ENCODE results near the gene HSPB6. TPM values are rescaled to one million over a fixed set of nuclear protein-coding genes. Genes with fewer than 3 reads are reported as not detected.
"Not testable (repeated sequence)": the region's sequence is repeated elsewhere in the genome, so short reads cannot be mapped to it uniquely, and the experiment has no call there.

Gene HSPB6
- total RNA-seq, 2 donors from 2014 or later, result 0.33 to 0.90 TPM

DNA sequence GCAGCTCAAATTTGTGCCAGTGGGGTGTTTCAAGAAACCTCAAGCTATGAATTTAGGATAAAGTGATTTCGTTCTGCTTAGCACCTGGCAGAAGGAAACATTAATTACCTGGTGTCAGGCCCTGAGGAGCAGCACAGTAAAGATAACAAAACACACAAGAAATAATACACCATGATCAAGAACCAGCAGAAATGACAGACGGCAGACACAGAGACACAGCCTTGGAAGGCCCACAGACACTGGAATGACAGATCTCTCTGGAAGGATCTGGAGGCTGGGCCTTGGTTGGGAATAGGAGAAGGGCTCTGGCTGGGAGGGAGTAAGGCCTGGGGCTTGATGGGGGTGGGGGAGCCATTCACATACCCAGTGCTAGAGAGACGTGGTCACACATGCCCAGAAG lies 45.0 kb upstream of the HSPB6 start:
- Mint-ChIP-seq H3K27me3 (ENCODE audit: insufficient read depth) (peaks cover 24% of the 10 kb centered on the region), H3K4me1 (peaks cover 3% of the 10 kb centered on the region), H3K4me3 (no peak overlapping the region), H3K9me3 (no peaks in the 10 kb centered on the region), H3K27ac (no peak overlapping the region), H3K36me3 (ENCODE audit: low read depth) (no peaks in the 10 kb centered on the region)
- no peaks in the 10 kb centered on the region for H3K9me3 ChIP-seq (ENCODE audit: control insufficient read depth, low read length)
- WGBS, 2 experiments (ENCODE audit: insufficient coverage in 1 of 2, insufficient read length in 1 of 2), result 77 to 100% methylated on average over 2 to 3 of the region's 3 CpGs
- H3K27me3 ChIP-seq (ENCODE audit: control insufficient read depth, insufficient read depth, low read length, poor library complexity, severe bottlenecking), result peaks cover 16% of the 10 kb centered on the region
- no peaks in the 10 kb centered on the region for H3K4me1 ChIP-seq (ENCODE audit: control insufficient read depth, insufficient read depth, low read length)
- no peak for DNase-seq
- no peaks in the 10 kb centered on the region for H3K36me3 ChIP-seq (ENCODE audit: control insufficient read depth, insufficient read depth, low read length)
- H3K9ac ChIP-seq (ENCODE audit: extremely low read depth, low read length, poor library complexity, severe bottlenecking), result no peak overlapping the region
- TF ChIP-seq, protein P1, sequence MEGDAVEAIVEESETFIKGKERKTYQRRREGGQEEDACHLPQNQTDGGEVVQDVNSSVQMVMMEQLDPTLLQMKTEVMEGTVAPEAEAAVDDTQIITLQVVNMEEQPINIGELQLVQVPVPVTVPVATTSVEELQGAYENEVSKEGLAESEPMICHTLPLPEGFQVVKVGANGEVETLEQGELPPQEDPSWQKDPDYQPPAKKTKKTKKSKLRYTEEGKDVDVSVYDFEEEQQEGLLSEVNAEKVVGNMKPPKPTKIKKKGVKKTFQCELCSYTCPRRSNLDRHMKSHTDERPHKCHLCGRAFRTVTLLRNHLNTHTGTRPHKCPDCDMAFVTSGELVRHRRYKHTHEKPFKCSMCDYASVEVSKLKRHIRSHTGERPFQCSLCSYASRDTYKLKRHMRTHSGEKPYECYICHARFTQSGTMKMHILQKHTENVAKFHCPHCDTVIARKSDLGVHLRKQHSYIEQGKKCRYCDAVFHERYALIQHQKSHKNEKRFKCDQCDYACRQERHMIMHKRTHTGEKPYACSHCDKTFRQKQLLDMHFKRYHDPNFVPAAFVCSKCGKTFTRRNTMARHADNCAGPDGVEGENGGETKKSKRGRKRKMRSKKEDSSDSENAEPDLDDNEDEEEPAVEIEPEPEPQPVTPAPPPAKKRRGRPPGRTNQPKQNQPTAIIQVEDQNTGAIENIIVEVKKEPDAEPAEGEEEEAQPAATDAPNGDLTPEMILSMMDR (conservative IDR thresholded peaks at IDR 0.05), result no peak
- H3K4me3 ChIP-seq (ENCODE audit: low read length), result no peak overlapping the region
- H3K27ac ChIP-seq (ENCODE audit: low read depth, low read length), result no peak overlapping the region

DNA sequence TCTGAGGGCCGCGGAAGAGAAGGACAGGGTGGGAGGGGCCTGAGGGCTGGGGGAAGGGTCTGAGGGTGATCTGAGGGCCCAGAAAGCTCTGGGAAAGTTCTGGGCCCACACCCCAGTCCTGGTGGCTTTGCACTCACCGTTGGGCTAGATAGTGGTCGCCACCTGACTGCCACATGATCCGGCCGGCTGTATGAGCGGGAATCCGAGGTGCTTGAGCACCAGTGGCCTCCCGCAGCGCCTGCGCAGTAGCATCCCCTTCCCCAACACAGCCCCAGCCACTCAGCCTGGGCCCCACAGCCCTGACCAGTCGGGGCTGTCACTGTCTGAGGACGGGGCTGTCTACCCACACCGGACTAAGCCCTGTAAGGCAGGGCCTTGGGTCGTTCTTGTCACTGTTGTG lies 40.8 kb upstream of the HSPB6 start:
- Histone ChIP-seq H3K27me3 (ENCODE audit: control insufficient read depth, insufficient read depth, low read length, poor library complexity, severe bottlenecking) (peaks cover 36% of the 10 kb centered on the region), H3K9me3 (ENCODE audit: control insufficient read depth, low read length) (no peaks in the 10 kb centered on the region), H3K4me3 (ENCODE audit: low read length) (no peak overlapping the region), H3K4me1 (ENCODE audit: control insufficient read depth, insufficient read depth, low read length) (no peaks in the 10 kb centered on the region), H3K36me3 (ENCODE audit: control insufficient read depth, insufficient read depth, low read length) (no peaks in the 10 kb centered on the region), H3K27ac (ENCODE audit: low read depth, low read length) (no peak overlapping the region), H3K9ac (ENCODE audit: extremely low read depth, low read length, poor library complexity, severe bottlenecking) (no peak overlapping the region)
- DNase-seq, result peak; percentile 77
- TF ChIP-seq, protein P1 (conservative IDR thresholded peaks at IDR 0.05), result no peak
- peaks cover 4% of the 10 kb centered on the region for H3K4me1 Mint-ChIP-seq
- peak overlapping the region; percentile 28 for H3K4me3 Mint-ChIP-seq
- H3K9me3 Mint-ChIP-seq, result no peaks in the 10 kb centered on the region
- no peak overlapping the region for H3K27ac Mint-ChIP-seq
- no peaks in the 10 kb centered on the region for H3K36me3 Mint-ChIP-seq (ENCODE audit: low read depth)
- H3K27me3 Mint-ChIP-seq (ENCODE audit: insufficient read depth), result peaks cover 33% of the 10 kb centered on the region
- WGBS, 2 experiments (ENCODE audit: insufficient coverage in 1 of 2, insufficient read length in 1 of 2), result 44 to 55% methylated on average over 9 to 15 of the region's 15 CpGs

GRCh38 chr19:35796645-35797542 lies 40.1 kb upstream of the HSPB6 start:
- TF ChIP-seq, protein P1 (conservative IDR thresholded peaks at IDR 0.05), result no peak
- no peaks in the 10 kb centered on the region for H3K9me3 ChIP-seq (ENCODE audit: control insufficient read depth, low read length)
- Mint-ChIP-seq H3K4me1 (peaks cover 4% of the 10 kb centered on the region), H3K27ac (no peak overlapping the region), H3K4me3 (peak overlapping the region; percentile 28), H3K36me3 (ENCODE audit: low read depth) (no peaks in the 10 kb centered on the region), H3K27me3 (ENCODE audit: insufficient read depth) (peaks cover 33% of the 10 kb centered on the region), H3K9me3 (no peaks in the 10 kb centered on the region)
- peaks cover 36% of the 10 kb centered on the region for H3K27me3 ChIP-seq (ENCODE audit: control insufficient read depth, insufficient read depth, low read length, poor library complexity, severe bottlenecking)
- H3K9ac ChIP-seq (ENCODE audit: extremely low read depth, low read length, poor library complexity, severe bottlenecking), result no peak overlapping the region
- WGBS, 2 experiments (ENCODE audit: insufficient coverage in 1 of 2, insufficient read length in 1 of 2), result 43 to 48% methylated on average over 16 to 39 of the region's 39 CpGs
- peak; percentile 50 for DNase-seq
- H3K36me3 ChIP-seq (ENCODE audit: control insufficient read depth, insufficient read depth, low read length), result no peaks in the 10 kb centered on the region
- H3K4me1 ChIP-seq (ENCODE audit: control insufficient read depth, insufficient read depth, low read length), result no peaks in the 10 kb centered on the region
- H3K27ac ChIP-seq (ENCODE audit: low read depth, low read length), result no peak overlapping the region
- H3K4me3 ChIP-seq (ENCODE audit: low read length), result no peak overlapping the region

- not testable (repeated sequence) for DNase-seq; H3K9me3 Mint-ChIP-seq; H3K9ac ChIP-seq (ENCODE audit: extremely low read depth, low read length, poor library complexity, severe bottlenecking); H3K27ac ChIP-seq (ENCODE audit: low read depth, low read length); H3K4me3 Mint-ChIP-seq; H3K36me3 Mint-ChIP-seq (ENCODE audit: low read depth); H3K9me3 ChIP-seq (ENCODE audit: control insufficient read depth, low read length); H3K4me1 ChIP-seq (ENCODE audit: control insufficient read depth, insufficient read depth, low read length); H3K36me3 ChIP-seq (ENCODE audit: control insufficient read depth, insufficient read depth, low read length); H3K4me1 Mint-ChIP-seq; H3K27ac Mint-ChIP-seq; H3K4me3 ChIP-seq (ENCODE audit: low read length)
- peaks cover 33% of the 10 kb centered on the region for H3K27me3 Mint-ChIP-seq (ENCODE audit: insufficient read depth)
- H3K27me3 ChIP-seq (ENCODE audit: control insufficient read depth, insufficient read depth, low read length, poor library complexity, severe bottlenecking), result peaks cover 36% of the 10 kb centered on the region
- whole genome bisulfite sequencing, 2 experiments (ENCODE audit: insufficient coverage in 1 of 2, insufficient read length in 1 of 2), result 86 to 100% methylated on average over 1 of the region's 1 CpG
Observed at GRCh38 chr19:35795564-35795963, 38.7 kb upstream of the HSPB6 start.

Data from endodermal cell (in vitro differentiated cells).